Stomach (tissue), 4 donors: ENCODE data around the gene TEAD4.

Source experiments
- CTCF ChIP-seq, 7 experiments: fragments of 450-650 bp in 4 of 7; fragments of 200-600 bp in 3 of 7; sonication (generic) in 3 of 7; IDR thresholded peaks; one replicate each; pipeline ENCODE4 v1.5.1; 2016 to 2019; ENCODE audit warnings: antibody characterized with exemption in 7 of 7, control low read depth in 2 of 7, mild to moderate bottlenecking in 1 of 7
- EP300 ChIP-seq: sonication (generic); formaldehyde crosslinking; IDR thresholded peaks from one replicate; pipeline ENCODE4 v1.6.1; 2017; ENCODE audit warnings: antibody characterized with exemption

GRCh38 chr12:2925322-2925995 is 33.7 kb upstream of the TEAD4 start:
- TF ChIP-seq EP300: no peak
- TF ChIP-seq CTCF (IDR thresholded peaks at IDR 0.05): no peak
